A204.1 (cell line): ENCODE measurements around the gene NUTM2G.
"Not testable (repeated sequence)": the region's sequence is repeated elsewhere in the genome, so short reads cannot be mapped to it uniquely, and the experiment has no call there.

Source experiments
- FAIRE-seq: peaks from 2 replicates; lab custom pipeline; 2012; peaks lifted over from hg19 to GRCh38; lab: Jason Lieb, UNC

Gene NUTM2G, protein sequence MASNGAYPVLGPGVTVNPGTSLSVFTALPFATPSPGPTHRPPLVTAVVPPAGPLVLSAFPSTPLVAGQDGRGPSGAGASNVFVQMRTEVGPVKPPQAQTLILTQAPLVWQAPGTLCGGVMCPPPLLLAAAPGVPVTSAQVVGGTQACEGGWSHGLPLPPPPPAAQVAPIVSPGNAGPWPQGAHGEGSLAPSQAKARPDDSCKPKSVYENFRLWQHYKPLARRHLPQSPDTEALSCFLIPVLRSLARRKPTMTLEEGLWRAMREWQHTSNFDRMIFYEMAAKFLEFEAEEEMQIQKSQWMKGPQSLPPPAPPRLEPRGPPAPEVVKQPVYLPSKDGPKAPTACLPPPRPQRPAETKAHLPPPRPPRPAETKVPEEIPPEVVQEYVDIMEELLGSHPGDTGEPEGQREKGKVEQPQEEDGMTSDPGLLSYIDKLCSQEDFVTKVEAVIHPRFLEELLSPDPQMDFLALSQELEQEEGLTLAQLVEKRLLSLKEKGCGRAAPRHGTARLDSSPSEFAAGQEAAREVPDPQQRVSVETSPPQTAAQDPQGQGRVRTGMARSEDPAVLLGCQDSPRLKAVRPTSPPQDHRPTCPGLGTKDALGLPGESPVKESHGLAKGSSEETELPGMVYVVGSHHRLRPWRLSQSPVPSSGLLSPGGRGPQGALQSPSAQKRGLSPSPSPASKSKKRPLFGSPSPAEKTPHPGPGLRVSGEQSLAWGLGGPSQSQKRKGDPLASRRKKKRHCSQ

DNA sequence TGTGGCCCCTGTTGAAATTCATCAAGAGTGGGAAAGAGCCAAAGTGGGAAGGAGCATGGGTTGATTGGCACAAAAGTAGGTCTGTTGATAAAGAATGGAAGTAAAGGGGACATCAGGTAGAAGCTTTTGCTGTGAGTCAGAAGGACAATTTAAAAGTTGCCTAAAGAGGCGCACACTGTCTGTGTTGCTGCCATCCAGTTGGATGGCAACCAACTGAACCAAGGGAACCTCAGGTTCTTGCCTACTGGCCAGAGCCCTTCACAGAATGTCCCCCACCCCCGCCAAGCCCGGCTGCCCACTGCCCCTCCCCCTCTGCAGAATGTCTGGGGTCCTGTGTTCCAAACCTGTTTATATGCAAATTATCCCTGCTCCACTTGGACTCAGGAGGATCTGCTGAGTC is at the start of gene NUTM2G:
TSS of gene NUTM2G (plus strand) at position 301 of the 400 bp plus-strand sequence. CDS start 182 bp downstream, outside the sequence.
- FAIRE-seq: not testable (repeated sequence)

DNA sequence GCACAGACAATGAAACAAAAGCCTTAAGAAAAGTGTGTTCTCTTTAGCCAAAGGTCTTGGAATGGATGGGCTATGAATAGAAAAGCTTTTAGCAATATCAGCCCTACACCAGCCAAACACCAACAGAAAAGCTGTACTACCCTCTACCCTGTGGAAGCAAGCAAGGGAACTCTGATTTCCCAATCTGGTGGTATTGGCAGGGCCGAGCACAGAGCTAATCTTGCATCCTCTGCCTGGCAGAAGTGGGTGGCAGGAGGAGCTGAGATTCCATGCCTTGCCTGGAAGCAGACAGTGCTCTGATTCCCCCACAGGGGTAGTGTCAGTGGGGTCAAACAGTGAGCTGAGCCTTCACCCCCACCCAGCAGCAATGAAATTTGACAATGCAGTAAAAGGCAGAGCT is 44.7 kb upstream of the NUTM2G start:
- FAIRE-seq: no peak

DNA sequence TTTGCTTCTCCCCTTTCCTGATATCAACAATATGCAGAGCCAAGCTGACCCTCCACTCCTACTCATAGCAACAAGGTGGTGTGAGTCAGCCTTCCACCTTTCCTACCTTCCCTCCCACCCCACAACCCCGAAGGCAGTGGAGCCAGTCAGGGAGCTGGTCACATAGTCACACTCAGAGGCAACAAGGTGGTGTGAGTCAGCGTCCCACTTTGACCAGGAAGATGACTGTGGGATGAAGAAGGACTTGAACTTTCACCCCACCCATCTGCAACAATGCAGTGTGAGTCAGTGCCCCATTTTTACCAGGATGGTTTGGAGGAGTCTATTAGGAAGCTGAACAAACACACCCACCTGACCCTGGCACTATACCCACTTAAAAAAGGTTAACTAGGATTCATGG is 44.2 kb upstream of the NUTM2G start:
- FAIRE-seq: no peak

DNA sequence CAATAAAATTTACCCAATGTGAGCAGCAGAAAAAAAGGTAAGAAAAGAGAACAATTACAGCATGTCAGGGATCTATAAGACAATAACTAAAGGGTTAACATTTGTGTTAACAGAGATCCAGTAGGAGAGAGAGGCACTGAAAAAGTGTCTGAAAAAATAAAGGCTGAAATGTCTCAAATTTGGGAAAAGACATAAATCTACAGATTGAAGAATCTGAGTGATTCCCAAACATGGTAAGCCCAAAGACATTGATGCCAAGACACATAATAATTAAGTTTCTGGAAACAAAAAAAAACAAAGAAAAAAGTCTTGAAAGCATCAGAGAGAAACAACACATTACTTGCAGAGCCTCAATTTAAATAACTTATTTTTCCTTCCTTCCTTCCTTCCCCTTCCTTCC is 43.2 kb upstream of the NUTM2G start:
- no peak for FAIRE-seq

DNA sequence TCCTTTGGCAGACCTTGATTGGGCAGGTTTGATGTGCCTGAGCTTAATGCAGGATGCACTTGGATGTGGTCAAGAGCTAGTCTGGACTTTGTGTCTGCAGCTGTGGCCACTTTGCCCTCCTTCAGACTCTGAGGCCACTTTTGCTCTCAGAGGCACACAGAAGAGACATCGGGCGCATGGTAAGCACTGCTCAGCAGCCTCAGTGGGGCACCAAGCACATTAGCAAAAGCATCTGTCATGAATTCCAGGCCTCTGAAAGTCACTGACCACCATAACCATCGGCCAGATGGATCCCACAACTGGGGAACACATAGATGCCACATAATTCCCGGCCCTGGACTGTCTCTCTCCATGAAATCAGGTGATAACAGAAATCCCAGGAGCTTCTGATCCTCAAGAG is 40.1 kb upstream of the NUTM2G start:
- no peak for FAIRE-seq

DNA sequence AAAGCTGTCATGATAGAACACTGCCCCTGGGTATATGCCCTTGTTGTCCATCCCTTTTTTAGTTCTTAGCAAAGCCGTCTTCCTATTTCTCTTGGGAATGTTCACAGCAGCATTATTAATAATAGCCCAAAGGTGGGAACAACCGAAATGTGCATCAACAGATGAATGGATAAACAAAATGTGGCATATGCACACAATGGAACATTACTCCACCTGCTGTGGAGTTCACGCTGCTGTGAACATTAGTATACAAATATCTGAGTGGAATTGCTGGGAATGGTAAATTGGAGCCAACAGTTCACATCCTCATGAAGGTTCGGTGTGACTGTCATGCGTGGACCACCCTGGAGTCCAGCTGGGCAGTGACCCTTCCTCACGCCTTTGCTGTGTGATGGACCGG is 36.5 kb upstream of the NUTM2G start:
- no peak for FAIRE-seq

DNA sequence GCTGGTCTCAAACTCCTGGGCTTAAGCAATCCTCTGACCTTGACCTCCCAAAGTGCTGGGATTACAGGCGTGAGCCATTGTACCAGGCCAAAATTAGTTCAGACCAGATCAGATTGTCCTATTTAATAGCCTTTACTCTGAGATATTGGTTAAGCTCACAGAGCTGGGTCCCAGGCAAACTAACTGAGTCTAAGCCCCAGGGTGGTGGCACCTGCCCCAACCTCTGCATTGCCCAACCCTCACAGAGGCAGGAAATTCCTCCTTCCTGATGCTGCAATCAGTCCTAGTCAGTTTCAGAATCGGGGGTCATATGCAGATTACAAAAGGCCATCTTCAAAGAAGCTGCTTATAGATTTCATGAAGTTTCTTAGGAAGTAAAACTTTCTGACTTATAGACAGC is 28.6 kb upstream of the NUTM2G start:
- not testable (repeated sequence) for FAIRE-seq

DNA sequence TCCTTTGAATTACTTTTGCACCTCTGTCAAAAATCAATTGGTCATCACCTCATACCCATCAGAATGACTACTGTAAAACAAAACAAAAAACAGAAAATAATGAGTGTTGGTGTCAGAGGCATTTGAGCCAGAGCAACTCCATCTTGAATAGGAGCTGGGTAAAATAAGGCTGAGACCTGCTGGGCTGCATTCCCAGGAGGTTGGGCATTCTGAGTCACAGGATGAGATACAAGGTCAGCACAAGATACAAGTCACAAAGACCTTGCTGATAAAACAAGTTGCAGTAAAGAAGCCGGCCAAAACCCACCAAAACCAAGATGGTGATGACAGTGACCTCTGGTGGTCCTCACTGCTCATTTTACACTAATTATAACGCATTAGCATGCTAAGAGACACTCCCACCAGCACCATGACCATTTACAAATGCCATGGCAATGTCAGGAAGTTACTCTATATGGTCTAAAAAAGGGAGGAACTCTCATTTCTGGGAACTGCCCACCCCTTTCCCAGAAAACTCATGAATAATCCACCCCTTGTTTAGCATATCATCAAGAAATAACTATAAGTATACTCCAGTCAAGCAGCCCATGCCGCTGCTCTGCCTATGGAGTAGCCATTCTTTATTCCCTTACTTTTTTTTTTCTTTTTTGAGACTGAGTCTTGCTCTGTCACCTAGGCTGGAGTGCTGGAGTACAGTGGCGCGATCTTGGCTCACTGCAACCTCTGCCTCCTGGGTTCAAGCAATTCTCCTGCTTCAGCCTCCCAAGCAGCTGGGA is 23.5 kb upstream of the NUTM2G start:
- not testable (repeated sequence) for FAIRE-seq

DNA sequence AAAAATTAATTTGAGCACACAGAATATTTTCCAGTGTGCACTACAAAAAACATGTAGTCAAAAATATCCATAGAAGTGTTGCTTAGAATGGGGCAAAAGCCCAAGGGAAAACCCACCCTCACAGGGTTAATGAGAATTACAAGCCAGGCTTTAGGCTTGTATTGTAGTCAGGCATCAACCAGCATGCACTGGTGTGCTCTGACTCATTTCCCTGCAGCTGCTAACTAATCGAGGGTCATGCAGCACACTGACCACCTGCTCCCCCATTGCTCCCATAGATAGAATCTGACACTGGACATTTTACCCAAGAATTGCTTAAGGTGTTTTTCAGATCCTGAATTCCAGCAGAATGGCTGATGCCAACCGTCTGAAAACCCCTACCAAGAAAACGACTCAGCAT is 20.2 kb upstream of the NUTM2G start:
- not testable (repeated sequence) for FAIRE-seq

DNA sequence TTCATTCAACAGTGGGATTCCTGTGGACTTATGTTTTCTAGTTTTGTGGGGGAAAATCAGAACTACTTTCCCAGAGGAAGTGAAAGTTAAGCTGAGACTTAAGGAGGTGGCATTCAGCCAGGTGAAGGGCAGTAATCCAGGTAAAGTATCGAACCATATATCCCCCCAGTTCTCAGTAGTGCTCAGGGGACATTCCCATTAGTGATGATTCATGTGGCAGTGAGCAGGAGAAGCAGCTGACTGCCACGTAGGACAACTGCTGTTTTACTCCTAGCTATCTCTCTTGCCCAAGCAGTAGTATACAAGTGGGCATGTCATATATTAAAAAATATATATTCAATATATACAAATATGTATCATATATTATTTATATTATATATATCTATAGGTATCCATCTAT is 13.1 kb upstream of the NUTM2G start:
- not testable (repeated sequence) for FAIRE-seq

DNA sequence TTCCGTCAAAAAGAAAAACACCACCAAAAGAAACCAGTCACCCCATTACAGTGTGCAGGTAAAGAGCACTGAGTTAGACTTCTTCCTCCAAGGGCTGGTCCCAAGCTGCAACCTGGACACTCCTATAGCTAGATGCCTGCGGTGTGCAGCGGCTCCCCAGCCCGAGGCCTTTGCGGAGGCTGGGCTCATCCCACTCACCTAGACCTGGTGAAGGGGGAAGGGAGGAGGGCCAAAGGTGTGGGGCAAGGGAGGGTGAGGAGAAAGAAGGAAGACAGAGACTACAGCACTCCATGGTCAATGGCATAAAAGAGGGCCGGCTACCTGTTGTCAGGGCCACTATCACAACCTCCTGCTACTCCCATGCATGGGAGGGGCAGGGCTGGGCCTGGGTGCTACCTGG is 12.1 kb upstream of the NUTM2G start:
- not testable (repeated sequence) for FAIRE-seq

DNA sequence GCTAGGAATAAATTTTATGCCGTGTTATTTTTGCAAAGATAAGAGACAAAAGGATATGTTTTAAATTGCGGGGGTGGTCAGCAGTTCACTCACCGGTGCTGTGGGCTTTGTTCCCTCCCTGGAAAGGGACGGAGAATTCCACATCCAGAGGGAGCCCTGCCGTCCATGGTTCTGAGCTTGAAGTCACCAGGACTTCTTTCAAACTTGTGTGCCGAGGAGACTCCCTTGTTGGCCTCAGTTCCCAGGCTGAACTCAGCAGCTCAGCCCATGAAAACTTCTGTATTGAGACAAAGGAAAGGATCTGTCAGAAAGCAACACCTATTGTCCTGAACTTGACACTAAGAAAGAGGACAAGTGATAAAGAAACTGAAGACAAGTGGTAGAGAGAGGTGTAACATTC is 10.1 kb upstream of the NUTM2G start:
- FAIRE-seq: not testable (repeated sequence)

DNA sequence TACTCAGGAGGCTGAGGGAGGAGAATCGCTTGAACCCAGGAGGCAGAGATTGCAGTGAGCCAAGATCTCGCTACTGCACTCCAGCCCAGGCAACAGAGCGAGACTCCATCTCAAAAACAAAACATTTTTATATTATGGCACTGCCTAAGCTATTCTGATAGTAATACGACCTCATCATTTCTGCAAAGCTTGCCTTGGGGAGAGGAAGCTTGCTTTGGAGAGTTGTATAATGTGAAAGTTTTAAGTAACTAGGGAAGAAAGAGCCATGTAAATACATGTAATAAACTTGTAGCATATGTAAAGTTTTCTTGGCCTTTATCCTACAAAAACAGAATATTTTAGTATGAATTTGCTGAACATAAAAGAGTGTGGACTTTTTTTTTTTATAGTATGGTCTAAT is 7.8 kb upstream of the NUTM2G start:
- FAIRE-seq: not testable (repeated sequence)

DNA sequence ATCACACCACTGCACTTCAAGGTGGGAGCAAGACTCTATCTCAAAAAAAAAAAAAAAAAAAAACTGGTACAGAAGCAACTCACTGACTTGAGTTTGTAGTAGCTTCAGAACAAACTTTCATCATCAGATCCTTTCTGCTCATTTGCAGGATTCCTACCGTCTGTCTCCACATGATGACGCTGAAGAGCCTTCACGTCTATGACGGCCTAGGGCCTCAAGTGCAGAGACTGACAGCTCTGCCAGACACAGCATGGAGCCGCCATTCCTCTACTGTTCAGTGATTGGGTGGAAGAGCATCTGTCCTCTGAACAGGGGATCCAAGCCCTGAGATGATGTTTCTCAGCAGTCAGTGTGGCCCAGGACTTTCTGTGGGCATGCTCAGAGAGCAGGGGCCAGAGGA is 3.1 kb upstream of the NUTM2G start:
- not testable (repeated sequence) for FAIRE-seq

DNA sequence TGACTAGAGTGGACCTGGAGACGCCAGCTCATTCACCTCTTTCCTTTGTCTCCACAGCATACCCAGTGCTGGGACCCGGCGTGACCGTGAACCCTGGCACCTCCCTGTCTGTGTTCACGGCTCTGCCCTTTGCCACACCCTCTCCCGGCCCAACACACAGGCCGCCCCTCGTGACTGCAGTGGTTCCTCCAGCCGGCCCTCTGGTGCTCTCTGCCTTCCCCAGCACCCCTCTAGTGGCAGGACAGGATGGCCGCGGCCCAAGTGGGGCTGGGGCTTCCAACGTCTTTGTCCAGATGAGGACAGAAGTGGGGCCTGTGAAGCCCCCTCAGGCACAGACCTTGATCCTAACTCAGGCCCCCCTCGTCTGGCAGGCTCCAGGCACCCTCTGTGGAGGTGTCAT is 3.0 kb downstream of the NUTM2G start:
- FAIRE-seq: not testable (repeated sequence)

DNA sequence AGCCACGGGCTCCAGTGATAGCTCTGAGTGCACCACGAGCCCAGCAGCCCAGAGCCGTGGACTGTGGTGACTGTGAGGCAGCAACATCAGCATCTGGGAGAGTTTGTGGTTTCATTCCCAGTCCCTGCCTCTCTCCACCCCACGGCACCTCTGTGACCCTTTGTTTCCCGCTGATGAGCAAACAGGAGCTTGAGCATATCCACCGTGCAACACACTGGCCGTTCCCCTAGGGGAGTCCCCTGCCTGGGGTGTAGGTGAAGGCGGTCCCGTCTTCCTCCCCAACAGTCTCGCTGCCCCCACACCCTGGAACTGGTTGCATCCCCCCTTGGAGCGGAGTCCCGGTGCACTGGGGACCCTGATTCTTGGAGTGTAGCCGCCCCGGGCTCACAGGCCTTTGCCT is 5.5 kb downstream of the NUTM2G start:
- FAIRE-seq: not testable (repeated sequence)

DNA sequence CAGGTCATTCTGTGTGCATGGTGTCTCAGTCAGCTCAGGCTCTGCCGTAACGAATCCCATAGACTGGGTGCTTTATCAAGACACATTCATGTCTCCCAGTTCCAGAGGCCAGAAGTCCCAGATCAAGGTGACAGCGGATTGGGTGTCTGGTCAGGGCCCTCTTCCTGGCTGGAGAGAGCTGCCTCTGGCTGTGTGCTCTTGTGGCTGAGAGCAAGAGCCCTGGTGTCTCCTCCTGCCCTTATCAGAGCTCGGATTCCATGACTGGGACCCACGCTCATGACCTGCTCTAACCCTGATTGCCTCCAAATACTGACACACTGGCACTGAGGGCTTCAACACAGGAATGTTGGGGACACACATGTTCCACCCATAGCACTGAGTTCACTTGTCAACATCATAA is 6.1 kb downstream of the NUTM2G start:
- FAIRE-seq: not testable (repeated sequence)

DNA sequence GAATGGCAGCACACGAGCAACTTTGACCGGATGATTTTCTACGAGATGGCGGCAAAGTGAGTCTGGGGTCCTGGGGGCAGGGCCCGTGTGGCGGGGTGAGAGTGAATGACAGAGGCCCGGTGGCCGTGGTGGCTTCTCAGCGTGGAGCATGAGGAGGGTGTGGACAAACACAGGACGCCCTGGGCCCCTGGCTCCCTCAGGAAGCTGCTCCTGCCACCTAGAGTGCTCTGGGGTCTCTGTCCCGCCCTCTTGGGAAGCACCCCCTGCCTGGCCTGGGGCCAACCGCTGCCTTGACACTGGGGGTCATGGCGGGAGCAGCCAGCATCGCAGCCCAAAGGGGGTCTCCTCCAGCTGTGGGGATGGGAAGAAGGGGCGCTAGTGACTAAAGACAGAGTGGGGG is 6.8 kb downstream of the NUTM2G start:
- FAIRE-seq: not testable (repeated sequence)

DNA sequence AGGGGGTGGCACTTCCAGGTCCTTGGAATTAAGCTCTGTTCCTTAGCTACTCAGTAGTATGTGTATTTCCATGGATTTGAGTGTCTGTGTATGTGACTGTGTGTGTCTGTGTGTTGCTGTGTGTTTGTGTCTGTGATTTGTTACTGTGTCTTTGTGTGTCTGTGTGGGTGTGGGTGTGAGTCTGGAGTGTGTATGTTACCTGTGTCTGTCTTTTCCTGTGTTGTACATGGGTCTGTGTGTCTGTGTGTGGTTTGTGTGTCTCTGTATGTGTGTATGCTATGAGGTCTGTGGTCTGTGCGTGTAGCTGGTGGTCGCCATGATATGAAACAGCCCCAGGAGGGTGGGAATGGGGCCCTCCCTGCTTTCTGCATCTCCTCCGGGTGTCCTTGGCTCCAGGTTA is 8.8 kb downstream of the NUTM2G start:
- not testable (repeated sequence) for FAIRE-seq

DNA sequence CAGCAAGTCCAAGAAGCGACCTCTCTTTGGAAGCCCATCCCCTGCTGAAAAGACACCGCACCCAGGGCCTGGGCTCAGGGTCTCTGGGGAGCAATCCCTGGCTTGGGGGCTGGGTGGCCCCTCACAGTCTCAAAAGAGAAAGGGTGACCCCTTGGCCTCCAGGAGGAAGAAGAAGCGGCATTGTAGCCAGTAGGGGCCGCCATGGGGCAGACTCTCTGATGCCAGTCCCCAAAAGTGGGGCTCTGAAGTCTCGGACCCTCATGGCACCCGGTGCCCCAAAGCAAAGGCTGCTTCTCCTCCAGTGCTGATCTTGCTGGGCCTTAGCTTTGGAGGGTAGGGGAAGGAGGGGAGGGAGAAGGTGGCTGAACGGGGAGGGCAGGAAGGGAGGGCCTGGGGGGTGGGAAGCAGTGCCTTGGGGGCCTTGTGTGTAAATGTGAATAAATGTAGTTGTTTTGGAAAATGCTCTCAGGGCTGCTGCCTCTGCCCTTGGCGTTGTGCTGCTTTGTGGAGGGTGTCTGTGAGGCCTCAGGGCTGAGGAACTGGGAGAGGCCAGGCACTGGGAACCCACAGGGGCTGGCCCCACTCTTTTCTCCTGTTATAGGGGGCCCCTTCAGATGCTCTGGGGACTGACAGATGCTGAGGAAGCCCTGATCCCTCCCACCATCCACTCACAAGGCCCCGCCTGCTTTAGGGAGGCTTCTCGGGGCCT is 10.5 kb downstream of the NUTM2G start:
- not testable (repeated sequence) for FAIRE-seq

DNA sequence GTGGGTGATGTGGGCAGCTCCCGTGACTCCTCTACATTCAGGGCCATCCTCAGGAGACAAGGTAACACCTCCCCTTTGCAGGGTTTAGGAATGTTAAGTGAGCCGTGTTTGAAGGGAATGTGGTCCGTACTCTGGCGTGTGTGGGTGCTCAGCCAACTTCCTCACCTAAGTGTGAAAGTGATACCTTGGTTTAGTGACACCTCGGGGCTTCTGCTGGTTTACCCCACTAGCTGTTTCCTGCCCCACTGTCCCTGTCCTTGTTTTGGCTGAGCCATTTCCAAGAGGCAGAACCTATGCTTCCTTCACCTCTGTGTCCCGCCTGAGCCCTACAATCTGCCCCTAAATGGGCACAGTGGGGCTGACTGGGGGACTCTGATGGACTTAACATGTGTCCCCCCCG is 12.3 kb downstream of the NUTM2G start:
- FAIRE-seq: not testable (repeated sequence)

DNA sequence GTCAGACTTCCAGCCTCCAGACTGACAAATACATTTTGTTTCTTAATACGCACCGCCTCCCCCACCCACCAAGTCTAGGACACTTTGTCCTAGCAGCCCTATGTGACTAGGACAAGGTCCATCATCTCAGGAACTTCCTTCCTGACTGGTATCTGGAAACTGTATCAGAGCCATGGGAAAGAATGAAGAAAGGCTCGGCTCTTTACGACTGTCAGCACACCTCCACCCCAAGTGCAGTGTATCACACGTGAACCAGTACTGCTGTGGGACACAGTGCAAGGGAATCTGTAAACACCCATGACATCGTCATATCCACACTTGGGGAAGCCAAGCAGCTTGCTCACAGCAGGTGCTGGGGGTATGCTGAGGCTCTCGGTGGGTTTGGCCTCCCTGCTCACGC is 13.0 kb downstream of the NUTM2G start:
- FAIRE-seq: not testable (repeated sequence)
